GM12878 (cell line): ENCODE results near the gene ZBTB34. TPM values are rescaled to one million over a fixed set of nuclear protein-coding genes. Genes with fewer than 3 reads are reported as not detected.

Experiments used
- ATAC-seq: fragments of 200-7000 bp; cut with Tn5 transposase; 3 replicates; pipeline ENCODE4 v1.9.1; 2020; ENCODE audit warnings: mild to moderate bottlenecking, moderate library complexity
- BruUV-seq: library from RNA; stranded (reverse); fragments of 400-500 nt; replicated peaks from 2 replicates; lab custom pipeline; 2021; lab: Mats Ljungman, UMichigan
- CTCF ChIA-PET: fragments of 300-600 bp; sonication (Branson Sonifier 250); formaldehyde crosslinking; extraction: SDS; loops from one replicate; lab custom pipeline; 2021; ENCODE audit warnings: inconsistent platforms; lab: Yijun Ruan, JAX
- POLR2A ChIA-PET: fragments of 350-600 bp; formaldehyde crosslinking; extraction: SDS; loops from one replicate; lab custom pipeline; 2021; ENCODE audit warnings: inconsistent platforms; lab: Charles Lee
- RAD21 ChIA-PET: fragments of 300-600 bp; sonication (Branson Sonifier 250); formaldehyde crosslinking; loops from one replicate; lab custom pipeline; 2023; ENCODE audit warnings: antibody characterized with exemption; ENCODE audit not compliant: unreplicated experiment; lab: Charles Lee
- SMC1A ChIA-PET: fragments of 300-600 bp; sonication (Branson Sonifier 250); formaldehyde crosslinking; loops from one replicate; lab custom pipeline; 2023; ENCODE audit not compliant: unreplicated experiment, uncharacterized antibody; lab: Charles Lee
- DNase-seq: peaks from one replicate; pipeline ENCODE4 v3.0.0-alpha.2; 2011; ENCODE audit warnings: low read depth, low spot score
- FAIRE-seq: peaks from 3 replicates; lab custom pipeline; 2011; peaks lifted over from hg19 to GRCh38; lab: Jason Lieb, UNC
- H2AFZ ChIP-seq: 2 replicates; pipeline ENCODE4 v1.6.0; 2011; ENCODE audit warnings: low read depth, low read length, control low read depth; ENCODE audit not compliant: control insufficient read depth
- H3K27ac ChIP-seq: 2 replicates; pipeline ENCODE4 v1.5.1; 2011; ENCODE audit warnings: control low read depth; ENCODE audit not compliant: control insufficient read depth, insufficient read depth
- H3K27me3 ChIP-seq, 2 experiments: replicated peaks in 1 of 2; 2 replicates each; pipeline versions ENCODE4 v1.6.0 to v1.6.1; 2011; ENCODE audit warnings: low read length in 1 of 2; ENCODE audit not compliant: control insufficient read depth in 2 of 2, insufficient read depth in 2 of 2
- H3K36me3 ChIP-seq, 2 experiments: 2 replicates each; pipeline ENCODE4 v1.5.1; 2011; ENCODE audit warnings: low read length in 1 of 2; ENCODE audit not compliant: control insufficient read depth in 2 of 2, insufficient read depth in 2 of 2
- H3K4me1 ChIP-seq: 2 replicates; pipeline ENCODE4 v1.6.1; 2011; ENCODE audit warnings: mild to moderate bottlenecking, low read length, moderate library complexity, mixed read lengths; ENCODE audit not compliant: control insufficient read depth, insufficient read depth
- H3K4me2 ChIP-seq: 2 replicates; pipeline ENCODE4 v1.6.0; 2011; ENCODE audit warnings: control low read depth; ENCODE audit not compliant: control insufficient read depth, insufficient read depth
- H3K4me3 ChIP-seq: fragments of 200-600 bp; sonication (generic); 2 replicates; pipeline ENCODE4 v1.5.1; 2016
- H3K79me2 ChIP-seq: 2 replicates; pipeline ENCODE4 v1.6.0; 2011; ENCODE audit warnings: low read length; ENCODE audit not compliant: control insufficient read depth, insufficient read depth
- H3K9ac ChIP-seq: 2 replicates; pipeline ENCODE4 v1.8.0; 2011; ENCODE audit warnings: low read length, control low read depth, mixed read lengths; ENCODE audit not compliant: control insufficient read depth, insufficient read depth
- H3K9me3 ChIP-seq: replicated peaks from 3 replicates; pipeline ENCODE4 v1.5.1; 2011; ENCODE audit warnings: mild to moderate bottlenecking, low read length; ENCODE audit not compliant: control insufficient read depth, insufficient read depth
- H4K20me1 ChIP-seq: 2 replicates; pipeline ENCODE4 v1.6.0; 2011; ENCODE audit not compliant: control insufficient read depth, insufficient read depth
- BCL11A ChIP-seq: IDR thresholded peaks from 2 replicates; pipeline ENCODE4 v1.6.1; 2011; ENCODE audit warnings: low read depth, low read length
- FOS ChIP-seq: IDR thresholded peaks from 3 replicates; pipeline ENCODE4 v1.6.1; 2011; ENCODE audit warnings: borderline replicate concordance; ENCODE audit not compliant: insufficient read length; ENCODE audit errors: extremely low read depth
- IRF3 ChIP-seq: fragments of 450-650 bp; IDR thresholded peaks from 2 replicates; pipeline ENCODE4 v1.6.1; 2014; ENCODE audit warnings: mild to moderate bottlenecking
- KLF5 ChIP-seq: fragments of 450-650 bp; IDR thresholded peaks from 2 replicates; pipeline ENCODE4 v1.6.1; 2014; ENCODE audit warnings: mild to moderate bottlenecking; ENCODE audit not compliant: partially characterized antibody
- LARP7 ChIP-seq: fragments of 450-650 bp; IDR thresholded peaks from 2 replicates; pipeline ENCODE4 v1.6.1; 2017; ENCODE audit warnings: mild to moderate bottlenecking
- MEF2B ChIP-seq: fragments of 450-650 bp; IDR thresholded peaks from 2 replicates; pipeline ENCODE4 v1.6.1; 2018; ENCODE audit warnings: mild to moderate bottlenecking, moderate library complexity; ENCODE audit not compliant: partially characterized antibody, poor library complexity, severe bottlenecking
- MTA3 ChIP-seq: IDR thresholded peaks from 2 replicates; pipeline ENCODE4 v1.6.1; 2012; ENCODE audit warnings: low read length, inconsistent platforms, borderline replicate concordance
- MXI1 ChIP-seq: fragments of 150-350 bp; IDR thresholded peaks from 2 replicates; pipeline ENCODE4 v1.6.1; 2011; ENCODE audit warnings: low read depth, mild to moderate bottlenecking, inconsistent platforms, low read length, improper control_type of control experiment
- MYB ChIP-seq: fragments of 150-350 bp; IDR thresholded peaks from 2 replicates; pipeline ENCODE4 v1.6.1; 2014; ENCODE audit warnings: mild to moderate bottlenecking, low read depth, low read length, borderline replicate concordance
- NFXL1 ChIP-seq: fragments of 450-650 bp; IDR thresholded peaks from 2 replicates; pipeline ENCODE4 v1.6.1; 2017; ENCODE audit warnings: antibody characterized with exemption, mild to moderate bottlenecking, borderline replicate concordance
- NFYA ChIP-seq: IDR thresholded peaks from 2 replicates; pipeline ENCODE4 v1.6.1; 2011; ENCODE audit warnings: low read depth, mild to moderate bottlenecking, low read length, improper control_type of control experiment, borderline replicate concordance
- NKRF ChIP-seq: fragments of 450-650 bp; conservative IDR thresholded peaks from 2 replicates; pipeline ENCODE4 v1.6.1; 2017; ENCODE audit warnings: mild to moderate bottlenecking, moderate library complexity
- NR2C2 ChIP-seq: IDR thresholded peaks from 2 replicates; pipeline ENCODE4 v1.6.1; 2011; ENCODE audit warnings: borderline replicate concordance, low read depth; ENCODE audit not compliant: control insufficient read depth, insufficient read length
- NRF1 ChIP-seq: conservative IDR thresholded peaks from 2 replicates; pipeline ENCODE4 v1.6.1; 2011; ENCODE audit warnings: mild to moderate bottlenecking, low read depth, low read length, improper control_type of control experiment
- SIX5 ChIP-seq: IDR thresholded peaks from 2 replicates; pipeline ENCODE4 v1.6.1; 2011; ENCODE audit warnings: mild to moderate bottlenecking, low read depth, low read length, moderate library complexity; ENCODE audit not compliant: severe bottlenecking
- TAF1 ChIP-seq: IDR thresholded peaks from 2 replicates; pipeline ENCODE4 v1.6.1; 2011; ENCODE audit warnings: mild to moderate bottlenecking, low read depth, low read length, borderline replicate concordance
- TARDBP ChIP-seq: IDR thresholded peaks from 2 replicates; pipeline ENCODE4 v1.6.1; 2016; ENCODE audit warnings: borderline replicate concordance
- ZNF217 ChIP-seq: fragments of 450-650 bp; IDR thresholded peaks from 2 replicates; pipeline ENCODE4 v1.6.1; 2017; ENCODE audit warnings: antibody characterized with exemption, mild to moderate bottlenecking
- ZNF274 ChIP-seq: IDR thresholded peaks from one replicate; pipeline ENCODE4 v1.8.0; 2011; ENCODE audit not compliant: insufficient read length, insufficient read depth
- WGBS: methylation state at CpG from one replicate; pipeline ENCODE4 v1.1.6; 2016; ENCODE audit warnings: low lambda C conversion rate; ENCODE audit not compliant: insufficient replicate concordance, insufficient coverage; ENCODE audit errors: missing lambda C conversion rate; 5-methylcytosine and 5-hydroxymethylcytosine counted together
- in situ Hi-C: fragments of 300-500 bp; cut with MboI; formaldehyde crosslinking; loops from 9 replicates; pipeline ENCODE4 v1.14.3; 2018; ENCODE audit warnings: mixed read lengths
- intact Hi-C: fragments of 100-400 bp; cut with micrococcal nuclease; formaldehyde crosslinking; loops from one replicate; pipeline ENCODE4 v1.14.2; 2022; ENCODE audit not compliant: unreplicated experiment
- polyA plus RNA-seq, 11 experiments: library from polyadenylated mRNA; depleted of rRNA in 4 of 11; unstranded in 6 of 11; stranded (reverse) in 5 of 11; fragments of >200 nt; fragmentation: Nextera tagmentation in 4 of 11; fragmentation: Illumina TruSeq in 1 of 11; extraction: Ambion mirVana in 4 of 11; extraction: Trizol in 1 of 11; gene quantifications; 1 replicate in 1 of 11; 2 replicates in 10 of 11; pipeline versions ENCODE4 v1.2.1 to v1.2.3, GENCODE V29; 2011 to 2016; ENCODE audit warnings: inconsistent platforms in 2 of 11, missing spikeins in 2 of 11, low read depth in 1 of 11
- total RNA-seq, 4 experiments: library from RNA; depleted of rRNA in 3 of 4; stranded (reverse); fragments of >200 nt in 3 of 4; fragmentation: Illumina TruSeq in 1 of 4; extraction: Trizol in 1 of 4; gene quantifications; 2 replicates each; pipeline versions ENCODE4 v1.2.1 to v1.2.3, GENCODE V29; 2013 to 2021

ZBTB34 gene
- total and polyA plus RNA-seq, 10 of the 15 experiments (the other 5 are each of a cell fraction or from before 2014, with no cell fraction given): 0.71 to 11.3 (median 3.8) TPM

DNA sequence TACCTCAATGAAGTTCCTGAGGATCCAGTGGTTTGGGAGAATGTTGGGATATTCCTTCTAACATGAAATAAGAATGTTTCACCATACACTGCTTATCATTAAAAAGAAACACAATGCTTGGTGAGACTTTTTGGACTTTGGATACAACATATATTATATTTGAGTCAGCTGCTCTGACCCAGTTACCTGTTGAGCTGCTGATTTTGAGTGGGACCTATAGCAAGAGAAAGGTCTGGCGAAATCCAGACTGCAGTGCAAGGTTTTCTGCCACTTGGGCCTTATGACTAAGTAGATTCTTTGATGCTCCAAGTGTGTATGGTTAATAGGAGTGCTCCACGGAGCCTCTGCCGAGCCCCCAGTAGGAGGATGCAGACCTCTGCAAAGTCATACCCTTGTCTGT is 44.1 kb downstream of the ZBTB34 start:
- no peak overlapping the region for H2AFZ ChIP-seq
- no peak for FAIRE-seq
- no peaks in the 10 kb centered on the region for H4K20me1 ChIP-seq
- in situ Hi-C loops (no loop called here), intact Hi-C loops (no loop called here)
- CTCF ChIA-PET: no interaction called here
- POLR2A ChIA-PET: no interaction called here
- SMC1A ChIA-PET: no interaction called here
- H3K27ac ChIP-seq: no peak overlapping the region
- no peak overlapping the region for H3K4me2 ChIP-seq
- H3K27me3 ChIP-seq: no peaks in the 10 kb centered on the region; a peak in 1 of 4 replicates
- H3K9me3 ChIP-seq: peaks cover 7% of the 10 kb centered on the region; the same call in 2 of the 3 replicates
- no TSS peak for BruUV-seq
- H3K79me2 ChIP-seq: no peaks in the 10 kb centered on the region
- ATAC-seq: no peak
- WGBS: 50% methylated on average over 3 of the region's 3 CpGs
- no peak for DNase-seq
- RAD21 ChIA-PET: no interaction called here
- no peak overlapping the region for H3K4me3 ChIP-seq
- no peaks in the 10 kb centered on the region for H3K4me1 ChIP-seq
- no peak for TF ChIP-seq ZNF217
- no peak for TF ChIP-seq IRF3
- no peak for TF ChIP-seq NFYA
- no peak for TF ChIP-seq ZNF274
- no peak for TF ChIP-seq LARP7
- TF ChIP-seq TAF1: no peak
- TF ChIP-seq MXI1: no peak
- no peak for TF ChIP-seq FOS
- no peak for TF ChIP-seq MEF2B
- no peak for TF ChIP-seq KLF5
- TF ChIP-seq TARDBP: no peak
- TF ChIP-seq BCL11A: no peak
- TF ChIP-seq NFXL1: no peak
- no peak for TF ChIP-seq NRF1
- no peak for TF ChIP-seq NKRF
- TF ChIP-seq NR2C2: no peak
- no peak for TF ChIP-seq SIX5
- TF ChIP-seq MTA3: no peak
- no peak for TF ChIP-seq MYB
- H3K36me3 ChIP-seq: no peaks in the 10 kb centered on the region
- H3K9ac ChIP-seq: no peak overlapping the region
